Activated T-cell treated with anti-CD3 and anti-CD28 coated beads, Interleukin-2, amount 50 U/mL, for 4 hours (primary cell): Measurements from ENCODE around the gene MPC1. TPM values are rescaled to one million over a fixed set of nuclear protein-coding genes. Genes with fewer than 3 reads are reported as not detected.
"Not testable (repeated sequence)": the region's sequence is repeated elsewhere in the genome, so short reads cannot be mapped to it uniquely, and the experiment has no call there.

Experiments
- ATAC-seq, 2 donors: fragments of 200-7000 bp; cut with Tn5 transposase; one replicate each; pipeline ENCODE4 v1.10.0; 2021
- DNase-seq: peaks from one replicate; pipeline ENCODE4 v3.0.0-alpha.2; 2020
- H3K27me3 Mint-ChIP-seq: one replicate; pipeline ENCODE4 v1.8.0; 2021; ENCODE audit warnings: low read depth, mixed read lengths
- H3K36me3 Mint-ChIP-seq: one replicate; pipeline ENCODE4 v1.8.0; 2022; ENCODE audit warnings: mixed read lengths; ENCODE audit not compliant: insufficient read depth
- H3K4me1 Mint-ChIP-seq: one replicate; pipeline ENCODE4 v1.8.0; 2021; ENCODE audit warnings: low read depth, mixed read lengths
- H3K4me3 Mint-ChIP-seq: one replicate; pipeline ENCODE4 v1.8.0; 2021; ENCODE audit warnings: mild to moderate bottlenecking, moderate library complexity, mixed read lengths
- H3K9me3 Mint-ChIP-seq: one replicate; pipeline ENCODE4 v1.8.0; 2021; ENCODE audit warnings: mixed read lengths
- total RNA-seq, 3 donors: library from RNA; stranded (reverse); gene quantifications; one replicate each; pipeline ENCODE4 v1.2.1, GENCODE V29; 2021

MPC1 gene
- total RNA-seq, 3 donors from 2014 or later = 17.9 to 24.6 (median 24.0) TPM

DNA sequence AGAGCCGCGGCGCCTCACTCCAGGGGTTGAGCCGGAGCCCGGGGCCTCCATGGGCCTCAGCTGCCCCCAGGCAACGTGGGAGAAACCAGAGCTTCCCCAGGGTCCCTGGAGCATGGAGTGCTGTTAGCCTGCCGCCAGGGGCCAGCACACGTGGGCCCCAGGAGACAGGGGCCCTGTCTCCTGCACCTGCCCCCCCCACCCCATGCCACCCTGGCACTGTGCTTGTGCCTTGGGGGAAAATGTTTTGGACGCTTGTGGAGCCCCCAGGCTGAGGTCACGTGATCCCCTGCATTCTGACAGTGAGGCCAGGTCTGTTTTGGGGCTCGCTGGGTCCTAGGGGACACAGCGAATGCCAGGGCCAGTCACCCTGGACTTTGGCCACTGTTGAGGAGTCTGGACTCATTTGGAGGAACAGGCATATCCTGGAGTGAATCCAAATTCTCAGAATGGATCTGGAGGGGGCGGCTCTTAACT, 30.2 kb upstream of the MPC1 start:
- H3K4me3 Mint-ChIP-seq = peak overlapping the region; percentile 16
- ATAC-seq (no peak), DNase-seq (no peak)

DNA sequence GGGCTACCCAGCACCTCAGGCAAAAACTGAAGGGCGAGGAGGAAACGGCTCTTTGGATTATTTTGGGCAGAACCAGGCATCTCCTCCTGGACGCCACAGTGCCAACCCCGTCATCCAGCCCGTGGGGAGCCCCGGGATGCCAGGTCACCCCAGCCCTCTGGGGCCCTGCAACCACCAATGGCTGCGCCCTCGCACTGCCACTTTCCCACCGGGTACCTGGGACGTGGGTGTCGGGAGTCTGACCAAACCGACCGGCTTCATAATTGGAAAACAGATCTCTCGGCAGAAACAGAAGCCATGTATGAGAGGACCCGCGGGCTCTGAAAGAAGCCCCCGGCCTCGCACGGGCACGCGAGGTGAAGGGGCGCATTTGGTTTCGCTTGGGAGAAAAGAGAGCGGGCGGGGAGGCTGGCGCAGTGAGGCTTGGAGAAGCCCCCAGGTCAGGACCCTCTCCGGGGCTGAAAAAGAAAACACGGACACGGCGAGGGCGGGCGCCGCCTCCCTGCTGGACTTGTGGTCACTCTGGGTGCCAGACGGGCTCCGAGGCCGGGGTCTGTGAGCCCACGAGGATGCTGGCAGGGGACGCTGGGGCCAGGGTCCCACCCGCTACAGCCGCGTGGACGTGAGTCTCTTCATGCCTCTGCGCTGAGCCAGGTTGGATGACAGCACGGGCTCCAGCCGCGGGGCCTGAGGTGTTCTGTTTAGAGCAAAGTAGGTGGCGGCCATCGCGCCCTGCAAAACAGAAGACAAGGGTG, 29.6 kb upstream of the MPC1 start:
- ATAC-seq (no peak), DNase-seq (no peak)
- Mint-ChIP-seq H3K4me1 (peaks cover 71% of the 10 kb centered on the region), H3K4me3 (peak overlapping the region; percentile 74), H3K9me3 (peaks cover 6% of the 10 kb centered on the region), H3K36me3 (peaks cover 1% of the 10 kb centered on the region), H3K27me3 (peaks cover 2% of the 10 kb centered on the region)

More for the DNA sequence above, 30.2 kb upstream of the MPC1 start:
- Mint-ChIP-seq H3K9me3 (peaks cover 6% of the 10 kb centered on the region), H3K27me3 (peaks cover 2% of the 10 kb centered on the region), H3K4me1 (peaks cover 77% of the 10 kb centered on the region), H3K36me3 (peaks cover 1% of the 10 kb centered on the region)

DNA sequence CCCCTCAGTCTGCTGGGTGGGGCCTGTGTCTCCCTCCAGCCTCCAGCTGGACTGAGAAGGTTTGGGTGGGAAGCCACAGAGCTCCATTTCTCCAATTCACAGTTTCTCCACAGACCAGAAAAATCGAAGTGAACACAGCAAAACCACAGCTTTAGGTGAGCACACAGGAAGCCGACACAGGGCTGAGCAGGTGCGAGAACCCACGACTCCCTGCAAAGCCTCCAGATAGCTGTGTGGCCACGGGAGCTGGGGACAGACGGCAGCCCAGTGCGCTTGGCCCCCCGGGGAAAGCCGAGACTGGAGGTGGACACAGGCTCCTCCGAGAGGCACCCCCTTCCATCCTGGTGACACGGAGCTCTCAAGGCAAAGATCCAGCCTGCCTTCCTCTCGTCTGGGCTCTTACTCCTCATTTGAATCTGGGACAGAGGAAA, 29.0 kb upstream of the MPC1 start:
- ATAC-seq = peak; percentile 68 to 74
- H3K4me3 Mint-ChIP-seq = peak overlapping the region; percentile 74
- H3K4me1 Mint-ChIP-seq = peaks cover 65% of the 10 kb centered on the region
- peaks cover 2% of the 10 kb centered on the region for H3K27me3 Mint-ChIP-seq
- H3K9me3 Mint-ChIP-seq = peaks cover 6% of the 10 kb centered on the region
- DNase-seq = peak; percentile 21
- peaks cover 1% of the 10 kb centered on the region for H3K36me3 Mint-ChIP-seq

DNA sequence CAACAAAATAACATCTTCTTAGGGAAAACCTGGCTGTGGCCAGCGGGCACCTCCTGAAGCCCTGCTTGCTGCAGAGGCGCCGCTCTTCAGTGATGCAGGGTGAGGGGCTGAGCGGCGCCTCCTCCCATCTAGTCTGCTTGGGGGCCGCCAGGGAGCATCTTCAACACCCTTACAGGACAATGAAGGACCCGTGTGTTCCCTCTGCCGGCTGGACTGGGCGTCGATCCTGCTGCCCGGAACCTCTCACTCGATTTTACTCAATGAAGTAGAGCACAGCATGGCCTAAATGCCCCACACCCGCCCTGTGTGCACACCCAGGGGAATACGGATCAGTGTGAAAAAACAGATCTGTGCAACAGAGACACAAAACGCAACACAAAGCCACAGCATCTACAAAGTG, 28.5 kb upstream of the MPC1 start:
- no peak for DNase-seq
- Mint-ChIP-seq H3K4me3 (peak overlapping the region; percentile 74), H3K4me1 (peaks cover 60% of the 10 kb centered on the region)

DNA sequence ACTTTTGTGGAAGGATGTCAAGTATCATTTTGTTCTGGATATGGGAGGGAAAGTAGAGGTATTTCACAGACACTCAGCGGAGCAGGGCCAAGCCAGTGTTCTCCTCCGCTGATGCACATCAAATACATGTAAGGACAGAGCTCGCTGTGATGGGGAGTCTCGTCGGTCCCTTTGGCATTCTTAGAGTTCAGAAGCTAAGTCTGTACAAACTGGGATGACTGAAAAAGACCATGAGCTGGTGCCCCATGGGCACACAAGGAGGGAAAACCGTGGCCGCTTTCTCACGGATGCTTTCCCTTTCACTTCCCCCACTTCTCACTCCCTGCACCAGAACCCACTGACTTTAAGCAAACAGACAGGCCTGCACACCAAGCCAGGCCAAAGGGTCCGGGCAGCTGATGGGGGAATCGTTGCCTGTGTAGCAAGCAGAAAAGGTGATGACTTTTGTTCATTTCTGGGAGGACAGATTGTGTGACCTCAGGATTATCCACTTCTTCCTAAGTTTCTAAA, 27.7 kb upstream of the MPC1 start:
- DNase-seq = no peak
- H3K9me3 Mint-ChIP-seq = no peaks in the 10 kb centered on the region
- H3K27me3 Mint-ChIP-seq = no peaks in the 10 kb centered on the region
- peaks cover 1% of the 10 kb centered on the region for H3K36me3 Mint-ChIP-seq
- no peak for ATAC-seq
- peaks cover 52% of the 10 kb centered on the region for H3K4me1 Mint-ChIP-seq
- peak overlapping the region; percentile 19 for H3K4me3 Mint-ChIP-seq

More for the DNA sequence above, 28.5 kb upstream of the MPC1 start:
- H3K27me3 Mint-ChIP-seq = peaks cover 2% of the 10 kb centered on the region
- H3K36me3 Mint-ChIP-seq = peaks cover 1% of the 10 kb centered on the region
- H3K9me3 Mint-ChIP-seq = peaks cover 3% of the 10 kb centered on the region
- ATAC-seq = no peak

DNA sequence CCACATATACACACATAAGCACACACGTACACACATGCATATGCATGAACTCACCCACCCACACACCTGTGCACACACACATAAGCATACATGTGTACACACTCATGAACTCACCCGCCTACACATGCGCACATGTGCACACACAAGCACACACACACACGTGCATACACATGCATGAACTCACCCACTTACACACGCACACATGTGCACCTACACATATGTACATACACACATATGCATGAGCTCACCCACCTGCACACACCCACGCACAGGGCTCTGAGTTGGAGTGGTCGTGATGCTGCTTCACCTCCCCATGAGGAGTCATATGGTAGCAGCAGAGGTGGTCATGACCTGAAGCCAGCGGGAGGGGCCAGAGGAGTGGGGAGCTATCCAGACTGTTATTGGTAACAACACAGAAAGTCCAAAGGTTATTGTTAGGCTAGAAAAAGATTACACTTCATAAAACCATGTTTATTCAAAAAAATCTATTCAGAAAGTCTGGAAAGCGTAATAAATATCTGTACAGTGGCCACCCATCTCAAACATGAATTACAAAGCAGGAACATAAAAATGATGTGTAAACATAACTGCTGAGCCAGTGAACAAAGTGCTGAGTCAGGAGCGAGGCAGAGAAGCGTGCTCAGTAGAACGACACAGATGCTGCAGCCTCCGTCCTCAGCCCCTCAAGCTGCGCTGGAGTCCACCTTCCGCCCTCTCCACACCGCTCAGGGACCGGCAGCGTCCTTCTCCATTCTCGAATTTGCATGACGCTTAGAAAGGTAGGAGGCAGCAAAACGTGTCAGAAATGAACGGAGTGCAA, 26.4 kb upstream of the MPC1 start:
- peaks cover 39% of the 10 kb centered on the region for H3K4me1 Mint-ChIP-seq
- H3K4me3 Mint-ChIP-seq = no peak overlapping the region
- DNase-seq (no peak), ATAC-seq (no peak)
- H3K36me3 Mint-ChIP-seq = no peaks in the 10 kb centered on the region
- no peaks in the 10 kb centered on the region for H3K27me3 Mint-ChIP-seq
- H3K9me3 Mint-ChIP-seq = no peaks in the 10 kb centered on the region

DNA sequence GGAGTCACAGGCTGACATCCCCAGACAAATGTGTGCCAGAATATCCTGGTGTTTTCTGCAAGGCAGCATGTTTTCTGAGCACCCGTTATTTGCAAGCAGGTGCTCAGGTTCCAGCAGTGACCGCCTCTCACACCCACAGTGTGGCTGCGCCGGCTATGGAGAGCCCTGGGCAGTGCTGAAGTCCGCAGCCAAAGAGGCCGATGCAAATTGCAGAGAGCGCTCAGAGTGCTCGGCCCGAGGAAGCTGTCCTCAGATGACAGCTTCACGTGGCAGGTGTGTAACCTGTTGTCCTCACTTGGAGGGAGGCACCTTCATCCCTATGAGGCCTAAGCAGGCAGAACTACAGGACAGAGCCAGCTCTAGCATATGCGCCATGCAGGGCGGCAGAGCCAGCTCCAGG, 23.5 kb upstream of the MPC1 start:
- no peak for DNase-seq
- Mint-ChIP-seq H3K36me3 (no peaks in the 10 kb centered on the region), H3K27me3 (no peaks in the 10 kb centered on the region), H3K4me1 (peaks cover 17% of the 10 kb centered on the region), H3K4me3 (no peak overlapping the region), H3K9me3 (no peaks in the 10 kb centered on the region)
- ATAC-seq = no peak

DNA sequence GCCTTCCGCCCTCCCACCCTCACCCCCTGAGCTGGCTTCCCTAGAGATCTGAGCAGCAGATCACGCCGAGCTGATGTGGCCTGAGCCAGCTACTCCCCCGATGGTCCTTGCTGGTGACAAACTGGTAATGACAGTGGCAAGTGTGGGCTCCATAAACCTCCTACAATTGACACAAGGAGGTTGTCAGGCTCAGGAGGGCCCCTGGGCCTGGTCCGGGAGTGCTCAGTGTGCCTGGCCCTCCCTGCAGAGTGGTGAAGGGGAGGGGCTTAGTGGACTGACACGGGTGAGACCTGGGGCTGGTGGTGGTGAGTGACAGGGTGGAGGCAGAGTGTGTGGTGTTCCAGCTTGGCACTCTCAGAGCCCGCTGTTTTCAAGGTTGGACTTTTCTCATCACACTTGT, 22.6 kb upstream of the MPC1 start:
- no peaks in the 10 kb centered on the region for H3K9me3 Mint-ChIP-seq
- no peak overlapping the region for H3K4me3 Mint-ChIP-seq
- DNase-seq (no peak), ATAC-seq (no peak)
- no peaks in the 10 kb centered on the region for H3K27me3 Mint-ChIP-seq
- H3K4me1 Mint-ChIP-seq = peaks cover 13% of the 10 kb centered on the region
- no peaks in the 10 kb centered on the region for H3K36me3 Mint-ChIP-seq

DNA sequence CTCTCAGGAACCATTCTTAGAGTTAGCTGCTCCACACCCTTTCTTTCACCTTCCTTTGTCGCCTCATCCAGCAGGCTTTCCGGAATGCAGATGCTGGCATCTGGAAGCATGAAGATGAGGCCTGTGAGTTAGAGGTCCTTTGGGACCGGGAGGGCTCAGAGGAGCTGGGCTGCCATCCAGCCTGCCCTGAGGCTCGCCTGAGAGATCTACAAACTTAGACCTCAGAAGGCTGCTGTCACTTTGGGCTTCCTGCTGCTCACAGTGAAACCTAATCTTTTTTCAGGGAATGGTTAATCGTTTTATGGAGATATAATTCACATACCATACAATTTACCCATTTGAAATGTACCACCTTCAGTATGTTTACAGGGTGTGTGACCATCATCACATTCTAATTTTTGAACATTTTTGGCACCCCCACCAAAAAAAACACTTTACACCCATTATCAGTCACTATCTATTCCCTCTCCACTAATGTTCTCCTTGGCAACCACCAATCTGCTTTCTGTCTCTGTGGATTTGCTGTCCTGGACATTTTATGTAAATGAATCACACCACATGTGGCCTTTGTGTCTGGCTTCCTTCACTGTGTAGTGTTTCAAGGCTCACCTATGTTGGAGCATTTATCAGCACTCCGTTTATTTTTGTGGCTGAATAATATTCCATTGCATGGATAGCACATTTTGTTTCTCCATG, 20.0 kb upstream of the MPC1 start:
- H3K9me3 Mint-ChIP-seq = no peaks in the 10 kb centered on the region
- DNase-seq = no peak

DNA sequence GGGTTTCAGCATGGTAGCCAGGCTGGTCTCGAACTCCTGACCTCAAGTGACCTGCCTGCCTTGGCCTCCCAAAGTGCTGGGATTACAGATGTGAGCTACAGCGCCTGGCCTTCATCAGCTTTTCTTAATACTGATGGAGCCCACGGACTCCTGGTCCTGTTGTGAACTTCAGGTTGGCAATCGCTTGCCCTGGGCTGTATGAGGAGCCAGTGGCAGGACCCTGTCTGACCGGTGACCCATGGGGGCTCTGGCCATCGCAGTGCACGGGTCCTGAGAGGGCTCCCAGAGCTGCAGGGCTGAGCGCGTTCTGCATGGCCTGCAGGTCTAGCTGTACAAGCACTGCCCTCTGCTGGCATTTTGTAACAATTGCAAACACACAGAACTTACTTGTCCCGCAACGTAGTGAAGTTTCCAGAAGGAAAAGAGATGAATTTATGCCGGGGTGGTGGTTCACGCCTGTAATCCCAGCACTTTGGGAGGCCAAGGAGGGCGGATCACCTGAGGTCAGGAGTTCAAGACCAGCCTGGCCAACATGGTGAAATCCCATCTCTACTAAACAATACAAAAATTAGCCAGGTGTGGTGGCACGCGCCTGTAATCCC, 18.0 kb upstream of the MPC1 start:
- peak; percentile 85 to 90 for ATAC-seq
- not testable (repeated sequence) for H3K4me1 Mint-ChIP-seq, H3K36me3 Mint-ChIP-seq, H3K9me3 Mint-ChIP-seq, H3K27me3 Mint-ChIP-seq, H3K4me3 Mint-ChIP-seq
- DNase-seq = peak; percentile 51

More for the DNA sequence above, 20.0 kb upstream of the MPC1 start:
- peaks cover 4% of the 10 kb centered on the region for H3K4me1 Mint-ChIP-seq
- H3K36me3 Mint-ChIP-seq = no peaks in the 10 kb centered on the region
- H3K4me3 Mint-ChIP-seq = no peak overlapping the region
- peaks cover 2% of the 10 kb centered on the region for H3K27me3 Mint-ChIP-seq
- no peak for ATAC-seq

DNA sequence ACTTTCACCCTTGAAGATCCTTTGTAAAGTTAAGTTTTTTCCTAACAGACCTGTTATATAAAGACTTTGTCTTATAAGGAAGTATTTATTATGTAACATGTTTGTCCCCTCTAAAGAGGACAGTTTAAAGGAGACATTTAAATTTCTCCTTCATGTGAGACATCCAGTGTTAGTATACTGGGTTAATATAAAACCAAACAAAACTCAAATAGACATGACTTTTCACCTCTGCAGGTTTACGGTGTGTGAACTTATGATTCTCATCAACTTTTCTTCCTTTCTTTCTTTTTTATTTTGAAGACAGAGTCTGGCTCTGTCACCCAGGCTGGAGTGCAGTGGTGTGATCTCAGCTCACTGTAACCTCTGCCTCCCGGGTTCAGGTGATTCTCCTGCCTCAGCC, 17.4 kb upstream of the MPC1 start:
- H3K36me3 Mint-ChIP-seq = no peaks in the 10 kb centered on the region
- H3K4me3 Mint-ChIP-seq = no peak overlapping the region
- ATAC-seq (no peak), DNase-seq (no peak)
- peaks cover 7% of the 10 kb centered on the region for H3K27me3 Mint-ChIP-seq
- H3K9me3 Mint-ChIP-seq = no peaks in the 10 kb centered on the region
- peaks cover 4% of the 10 kb centered on the region for H3K4me1 Mint-ChIP-seq

DNA sequence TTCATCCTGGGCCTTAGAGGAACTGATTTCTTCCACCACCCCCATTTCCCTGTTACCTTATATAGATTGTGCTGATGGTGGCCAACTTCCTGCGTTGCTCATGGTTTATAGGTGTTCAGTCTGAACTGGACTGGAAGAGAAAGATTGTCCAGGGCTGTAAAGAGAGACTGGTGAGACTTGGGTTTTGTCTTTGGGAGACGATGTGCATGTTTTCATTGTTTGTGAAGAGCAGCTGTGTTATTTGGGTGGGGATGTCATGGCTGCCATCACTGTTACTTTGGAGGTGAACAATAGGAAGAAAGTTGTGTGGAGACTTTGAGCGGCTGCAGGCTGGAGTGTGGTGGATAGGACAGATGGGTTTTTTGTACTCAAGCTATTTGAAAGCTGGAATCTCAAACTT, 15.6 kb upstream of the MPC1 start:
- H3K27me3 Mint-ChIP-seq = peaks cover 14% of the 10 kb centered on the region
- H3K9me3 Mint-ChIP-seq = no peaks in the 10 kb centered on the region
- DNase-seq (no peak), ATAC-seq (no peak)
- no peaks in the 10 kb centered on the region for H3K36me3 Mint-ChIP-seq
- H3K4me3 Mint-ChIP-seq = no peak overlapping the region
- peaks cover 4% of the 10 kb centered on the region for H3K4me1 Mint-ChIP-seq

DNA sequence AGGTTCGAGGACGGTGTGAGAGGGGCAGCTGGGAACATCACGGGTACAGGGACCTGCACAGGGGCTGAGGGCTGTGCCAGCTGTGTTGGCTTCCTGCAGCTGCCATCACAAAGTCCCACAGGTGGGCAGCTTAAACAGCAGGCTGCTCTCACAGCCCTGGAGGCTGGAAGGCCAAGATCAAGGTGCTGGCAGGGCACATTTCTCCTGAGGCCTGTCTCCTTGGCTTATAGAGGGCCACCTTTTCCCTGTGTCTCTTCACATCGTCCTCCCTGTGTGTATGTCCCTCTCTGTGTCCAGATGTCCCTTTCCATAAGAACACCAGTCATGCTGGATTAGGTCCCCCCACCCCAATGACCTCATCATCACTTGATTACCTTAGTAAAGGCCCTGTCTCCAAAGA, 15.1 kb upstream of the MPC1 start:
- no peak overlapping the region for H3K4me3 Mint-ChIP-seq
- H3K27me3 Mint-ChIP-seq = peaks cover 17% of the 10 kb centered on the region
- H3K9me3 Mint-ChIP-seq = no peaks in the 10 kb centered on the region
- peaks cover 4% of the 10 kb centered on the region for H3K4me1 Mint-ChIP-seq
- H3K36me3 Mint-ChIP-seq = no peaks in the 10 kb centered on the region
- ATAC-seq = no peak
- no peak for DNase-seq

DNA sequence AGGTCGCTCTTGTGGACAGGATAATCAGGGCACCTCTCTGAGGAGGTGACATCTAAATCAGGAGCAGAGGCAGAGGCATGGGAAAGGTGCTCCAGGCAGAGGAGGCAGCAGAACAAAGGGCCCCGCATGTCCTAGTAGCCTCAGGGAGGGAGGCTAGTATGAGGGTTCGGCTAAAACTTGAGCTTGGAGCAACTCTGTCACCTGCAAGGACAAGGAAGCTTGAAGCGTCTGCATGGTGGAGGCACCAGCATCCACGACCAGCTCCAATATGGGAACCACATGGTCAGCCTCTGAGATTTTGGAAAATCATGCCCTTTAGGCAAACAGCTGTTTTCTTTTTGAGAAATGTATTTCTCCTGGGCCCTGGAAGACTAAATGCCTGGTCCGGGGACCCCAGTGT, 13.0 kb upstream of the MPC1 start:
- no peaks in the 10 kb centered on the region for H3K9me3 Mint-ChIP-seq
- H3K4me3 Mint-ChIP-seq = no peak overlapping the region
- ATAC-seq (no peak), DNase-seq (no peak)
- H3K4me1 Mint-ChIP-seq = peaks cover 2% of the 10 kb centered on the region
- H3K36me3 Mint-ChIP-seq = no peaks in the 10 kb centered on the region
- H3K27me3 Mint-ChIP-seq = peaks cover 17% of the 10 kb centered on the region
